ENCODE results near the gene PSTK. TPM values are rescaled to one million over a fixed set of nuclear protein-coding genes. Genes with fewer than 3 reads are reported as not detected.

PSTK gene
- total RNA-seq, 1 donor from 2014 or later, result 4.2 TPM

DNA sequence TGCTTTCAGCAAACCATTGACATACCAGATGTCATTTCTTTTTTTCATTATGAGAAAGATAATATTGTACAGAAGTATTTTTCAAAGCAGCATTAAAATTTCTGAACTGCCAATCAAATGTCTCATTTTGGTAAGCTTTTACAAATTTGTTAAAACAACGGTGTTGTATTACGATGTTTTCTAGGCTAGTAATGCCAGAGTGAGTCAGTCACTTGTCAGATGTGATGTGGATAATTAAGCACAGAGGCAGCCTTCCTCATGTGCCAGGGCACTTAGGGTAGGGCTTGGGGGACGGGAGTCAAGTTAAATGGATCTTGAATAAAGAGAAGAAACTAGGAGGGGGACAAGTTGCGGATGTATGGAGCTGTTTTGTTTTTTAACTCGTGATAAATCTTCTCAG lies 10.1 kb downstream of the PSTK start:
- H3K27me3 Mint-ChIP-seq (ENCODE audit: low read depth), result no peaks in the 10 kb centered on the region
- TF ChIP-seq, protein P1, sequence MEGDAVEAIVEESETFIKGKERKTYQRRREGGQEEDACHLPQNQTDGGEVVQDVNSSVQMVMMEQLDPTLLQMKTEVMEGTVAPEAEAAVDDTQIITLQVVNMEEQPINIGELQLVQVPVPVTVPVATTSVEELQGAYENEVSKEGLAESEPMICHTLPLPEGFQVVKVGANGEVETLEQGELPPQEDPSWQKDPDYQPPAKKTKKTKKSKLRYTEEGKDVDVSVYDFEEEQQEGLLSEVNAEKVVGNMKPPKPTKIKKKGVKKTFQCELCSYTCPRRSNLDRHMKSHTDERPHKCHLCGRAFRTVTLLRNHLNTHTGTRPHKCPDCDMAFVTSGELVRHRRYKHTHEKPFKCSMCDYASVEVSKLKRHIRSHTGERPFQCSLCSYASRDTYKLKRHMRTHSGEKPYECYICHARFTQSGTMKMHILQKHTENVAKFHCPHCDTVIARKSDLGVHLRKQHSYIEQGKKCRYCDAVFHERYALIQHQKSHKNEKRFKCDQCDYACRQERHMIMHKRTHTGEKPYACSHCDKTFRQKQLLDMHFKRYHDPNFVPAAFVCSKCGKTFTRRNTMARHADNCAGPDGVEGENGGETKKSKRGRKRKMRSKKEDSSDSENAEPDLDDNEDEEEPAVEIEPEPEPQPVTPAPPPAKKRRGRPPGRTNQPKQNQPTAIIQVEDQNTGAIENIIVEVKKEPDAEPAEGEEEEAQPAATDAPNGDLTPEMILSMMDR (IDR thresholded peaks at IDR 0.05), result no peak
- H3K4me3 Mint-ChIP-seq (ENCODE audit: unreplicated experiment), result no peak overlapping the region
- peak overlapping the region; percentile 34 for H3K27ac Mint-ChIP-seq (ENCODE audit: unreplicated experiment)
- DNase-seq (ENCODE audit: low spot score), result no peak
- peaks cover 3% of the 10 kb centered on the region for H3K4me1 Mint-ChIP-seq (ENCODE audit: low read depth)
- peaks cover 15% of the 10 kb centered on the region for H3K36me3 Mint-ChIP-seq (ENCODE audit: low read depth)
- H3K9me3 Mint-ChIP-seq (ENCODE audit: low read depth), result no peaks in the 10 kb centered on the region

DNA sequence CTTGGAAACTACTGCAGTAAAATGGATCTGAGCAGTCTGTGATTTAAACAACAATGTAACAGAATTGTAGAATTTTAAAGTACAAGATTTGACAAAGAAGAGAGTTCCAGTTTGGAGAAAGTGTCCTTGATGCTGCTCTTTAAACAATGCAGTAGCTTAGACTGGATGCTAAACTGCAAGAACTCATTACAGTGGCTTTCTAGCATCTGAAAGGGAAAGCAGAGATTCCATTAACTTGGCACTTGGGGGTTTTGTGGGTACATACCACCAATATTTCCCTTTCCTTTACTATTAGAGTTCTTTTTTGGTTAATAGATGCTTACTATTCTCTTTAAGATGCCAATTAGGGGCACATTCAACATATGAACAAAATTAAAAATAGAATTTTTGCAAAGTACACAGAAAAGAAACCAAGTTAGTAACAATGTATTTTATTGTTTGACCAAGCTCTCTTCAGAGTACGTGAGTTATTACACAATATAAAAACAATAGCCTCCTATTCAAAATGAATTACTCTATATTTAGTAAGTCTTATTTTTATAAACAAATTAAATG lies 11.9 kb downstream of the PSTK start:
- Mint-ChIP-seq H3K4me1 (ENCODE audit: low read depth) (peaks cover 3% of the 10 kb centered on the region), H3K36me3 (ENCODE audit: low read depth) (peaks cover 13% of the 10 kb centered on the region), H3K4me3 (ENCODE audit: unreplicated experiment) (no peak overlapping the region), H3K9me3 (ENCODE audit: low read depth) (no peaks in the 10 kb centered on the region), H3K27ac (ENCODE audit: unreplicated experiment) (no peak overlapping the region), H3K27me3 (ENCODE audit: low read depth) (no peaks in the 10 kb centered on the region)
- DNase-seq (ENCODE audit: low spot score), result no peak
- TF ChIP-seq, protein P1 (IDR thresholded peaks at IDR 0.05), result no peak

DNA sequence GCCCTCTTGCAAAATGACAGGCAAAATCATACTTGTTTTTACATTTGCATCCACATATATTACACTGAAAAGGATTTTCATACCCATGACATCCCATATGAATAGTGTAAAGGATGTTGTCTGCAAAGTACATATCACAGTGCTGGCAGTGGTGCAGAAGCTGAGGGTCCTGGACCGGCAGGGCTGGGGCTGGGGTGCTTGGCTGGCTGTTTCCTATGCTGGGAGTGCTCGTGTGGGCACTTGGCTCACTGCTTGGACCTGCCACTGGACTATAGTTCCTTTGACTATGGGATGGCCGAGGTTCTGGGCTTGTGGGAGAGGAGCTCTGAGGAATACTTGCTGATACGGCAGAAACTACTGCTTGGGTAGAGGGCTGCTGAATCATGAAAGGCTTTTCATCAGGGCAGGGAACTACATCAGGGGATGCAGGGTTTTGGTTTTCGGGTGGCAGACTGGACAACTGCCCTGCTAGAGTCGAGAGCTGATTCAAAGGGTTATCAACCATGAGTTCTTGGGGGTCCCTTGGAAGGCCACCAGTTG lies 13.7 kb downstream of the PSTK start:
- no peaks in the 10 kb centered on the region for H3K9me3 Mint-ChIP-seq (ENCODE audit: low read depth)

DNA sequence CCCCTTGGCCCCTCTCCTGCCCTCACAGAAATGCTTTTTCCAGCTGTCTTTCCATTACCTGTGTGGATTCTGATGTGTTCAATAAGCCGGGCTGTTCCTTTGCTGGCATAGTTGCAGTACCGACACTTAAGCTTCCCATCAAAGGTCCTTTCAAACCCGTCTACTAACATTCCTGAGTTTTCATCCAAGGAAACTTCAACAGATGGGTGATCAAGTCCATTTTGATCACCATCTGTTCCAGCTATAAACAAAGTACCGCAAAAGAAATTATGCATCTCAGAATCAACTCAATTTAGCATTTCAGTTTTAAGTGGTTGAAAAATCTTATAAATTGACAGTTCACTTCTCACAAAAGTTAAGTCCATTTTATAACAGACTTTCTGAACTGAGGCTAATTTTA lies 15.7 kb downstream of the PSTK start:
- H3K27me3 Mint-ChIP-seq (ENCODE audit: low read depth), result no peaks in the 10 kb centered on the region
- no peak for DNase-seq (ENCODE audit: low spot score)
- H3K36me3 Mint-ChIP-seq (ENCODE audit: low read depth), result peaks cover 7% of the 10 kb centered on the region
- TF ChIP-seq, protein P1 (IDR thresholded peaks at IDR 0.05), result no peak
- H3K4me1 Mint-ChIP-seq (ENCODE audit: low read depth), result no peaks in the 10 kb centered on the region
- no peak overlapping the region for H3K27ac Mint-ChIP-seq (ENCODE audit: unreplicated experiment)
- no peaks in the 10 kb centered on the region for H3K9me3 Mint-ChIP-seq (ENCODE audit: low read depth)
- H3K4me3 Mint-ChIP-seq (ENCODE audit: unreplicated experiment), result no peak overlapping the region

More for the DNA sequence above, 13.7 kb downstream of the PSTK start:
- TF ChIP-seq, protein P1 (IDR thresholded peaks at IDR 0.05), result no peak
- no peak overlapping the region for H3K27ac Mint-ChIP-seq (ENCODE audit: unreplicated experiment)
- H3K4me3 Mint-ChIP-seq (ENCODE audit: unreplicated experiment), result no peak overlapping the region
- DNase-seq (ENCODE audit: low spot score), result no peak
- H3K36me3 Mint-ChIP-seq (ENCODE audit: low read depth), result peaks cover 10% of the 10 kb centered on the region
- H3K27me3 Mint-ChIP-seq (ENCODE audit: low read depth), result no peaks in the 10 kb centered on the region
- peaks cover 3% of the 10 kb centered on the region for H3K4me1 Mint-ChIP-seq (ENCODE audit: low read depth)

DNA sequence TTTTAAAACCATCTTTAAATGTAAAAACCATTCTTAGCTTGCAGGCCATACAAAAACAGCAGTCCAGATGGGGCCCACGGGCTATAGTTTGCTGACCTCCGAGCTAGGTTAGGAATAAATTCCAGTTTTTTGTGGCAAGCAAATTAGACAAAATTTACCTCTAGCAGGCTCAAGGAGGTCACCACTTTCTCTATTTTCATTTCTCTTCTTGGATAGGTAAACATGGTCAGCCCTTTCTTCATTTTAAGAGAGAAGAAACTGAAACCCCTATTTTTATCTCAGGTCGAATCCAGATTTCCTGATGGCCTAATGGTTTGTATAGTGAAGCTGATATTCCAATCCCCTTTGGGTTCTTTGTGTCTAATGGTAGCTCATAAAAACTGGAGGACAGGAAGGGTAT lies 17.7 kb downstream of the PSTK start:
- no peak overlapping the region for H3K27ac Mint-ChIP-seq (ENCODE audit: unreplicated experiment)
- H3K27me3 Mint-ChIP-seq (ENCODE audit: low read depth), result no peaks in the 10 kb centered on the region
- H3K4me3 Mint-ChIP-seq (ENCODE audit: unreplicated experiment), result no peak overlapping the region
- H3K4me1 Mint-ChIP-seq (ENCODE audit: low read depth), result no peaks in the 10 kb centered on the region
- H3K9me3 Mint-ChIP-seq (ENCODE audit: low read depth), result no peaks in the 10 kb centered on the region
- DNase-seq (ENCODE audit: low spot score), result no peak
- TF ChIP-seq, protein P1 (IDR thresholded peaks at IDR 0.05), result no peak
- peaks cover 7% of the 10 kb centered on the region for H3K36me3 Mint-ChIP-seq (ENCODE audit: low read depth)
